ENCODE data around the gene SFTPD.
"Not testable (repeated sequence)": the region's sequence is repeated elsewhere in the genome, so short reads cannot be mapped to it uniquely, and the experiment has no call there.

SFTPD gene

GRCh38 chr10:79925614-79926013 is 23.3 kb downstream of the SFTPD start:
- Histone ChIP-seq H4K20me1 (ENCODE audit: low read depth, low read length) (no peaks in the 10 kb centered on the region), H3K9me3 (ENCODE audit: insufficient read depth, low read length) (no peaks in the 10 kb centered on the region)
- TF ChIP-seq, protein P1, sequence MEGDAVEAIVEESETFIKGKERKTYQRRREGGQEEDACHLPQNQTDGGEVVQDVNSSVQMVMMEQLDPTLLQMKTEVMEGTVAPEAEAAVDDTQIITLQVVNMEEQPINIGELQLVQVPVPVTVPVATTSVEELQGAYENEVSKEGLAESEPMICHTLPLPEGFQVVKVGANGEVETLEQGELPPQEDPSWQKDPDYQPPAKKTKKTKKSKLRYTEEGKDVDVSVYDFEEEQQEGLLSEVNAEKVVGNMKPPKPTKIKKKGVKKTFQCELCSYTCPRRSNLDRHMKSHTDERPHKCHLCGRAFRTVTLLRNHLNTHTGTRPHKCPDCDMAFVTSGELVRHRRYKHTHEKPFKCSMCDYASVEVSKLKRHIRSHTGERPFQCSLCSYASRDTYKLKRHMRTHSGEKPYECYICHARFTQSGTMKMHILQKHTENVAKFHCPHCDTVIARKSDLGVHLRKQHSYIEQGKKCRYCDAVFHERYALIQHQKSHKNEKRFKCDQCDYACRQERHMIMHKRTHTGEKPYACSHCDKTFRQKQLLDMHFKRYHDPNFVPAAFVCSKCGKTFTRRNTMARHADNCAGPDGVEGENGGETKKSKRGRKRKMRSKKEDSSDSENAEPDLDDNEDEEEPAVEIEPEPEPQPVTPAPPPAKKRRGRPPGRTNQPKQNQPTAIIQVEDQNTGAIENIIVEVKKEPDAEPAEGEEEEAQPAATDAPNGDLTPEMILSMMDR (IDR thresholded peaks at IDR 0.05; ENCODE audit: insufficient read depth, low read length, poor library complexity, severe bottlenecking) = no peak
- TF ChIP-seq EZH2phosphoT487 (conservative IDR thresholded peaks at IDR 0.05; ENCODE audit: low read length) = no peak

DNA sequence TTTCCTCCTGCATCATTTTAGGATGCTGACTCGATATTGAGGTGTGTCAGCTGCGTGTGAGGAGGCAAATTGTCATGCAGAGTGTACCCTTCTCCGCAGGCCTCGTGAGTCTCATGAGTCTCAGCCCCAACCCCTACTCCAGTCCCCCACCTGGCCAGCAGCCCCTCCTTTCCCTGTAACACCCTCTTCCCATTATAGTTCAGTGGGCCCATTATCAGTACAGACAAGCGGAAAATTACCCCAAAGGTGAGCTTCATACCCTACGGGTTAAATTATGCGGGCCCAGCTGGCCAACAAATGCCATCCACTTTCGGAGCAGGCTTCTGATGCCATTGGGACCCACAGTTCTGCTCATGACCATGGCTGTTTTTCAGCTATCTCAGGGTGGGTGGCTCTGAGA is 25.2 kb downstream of the SFTPD start:
- TF ChIP-seq, protein P1 (IDR thresholded peaks at IDR 0.05; ENCODE audit: insufficient read depth, low read length, poor library complexity, severe bottlenecking) = no peak
- no peak for TF ChIP-seq EZH2phosphoT487 (conservative IDR thresholded peaks at IDR 0.05; ENCODE audit: low read length)
- Histone ChIP-seq H3K79me2 (ENCODE audit: insufficient read depth, low read length) (no peaks in the 10 kb centered on the region), H3K9me3 (ENCODE audit: insufficient read depth, low read length) (no peaks in the 10 kb centered on the region), H2AFZ (ENCODE audit: low read depth, low read length, severe bottlenecking) (no peak overlapping the region), H3K27ac (ENCODE audit: low read depth, low read length) (no peak overlapping the region), H3K9me2 (replicated peaks; ENCODE audit: insufficient read depth, low read length) (no peaks in the 10 kb centered on the region), H3K4me2 (ENCODE audit: low read depth, low read length, poor library complexity, severe bottlenecking) (no peak overlapping the region), H3F3A (ENCODE audit: insufficient read depth) (no peaks in the 10 kb centered on the region), H3K4me3 (ENCODE audit: insufficient read depth, low read length, poor library complexity, severe bottlenecking) (no peak overlapping the region), H3K36me3 (ENCODE audit: low read length) (no peaks in the 10 kb centered on the region), H3K27me3 (ENCODE audit: low read length) (no peaks in the 10 kb centered on the region), H4K20me1 (ENCODE audit: low read depth, low read length) (no peaks in the 10 kb centered on the region), H3K9ac (ENCODE audit: low read length) (no peak overlapping the region)

More at GRCh38 chr10:79925614-79926013, 23.3 kb downstream of the SFTPD start:
- Histone ChIP-seq H3K4me2 (ENCODE audit: low read depth, low read length, poor library complexity, severe bottlenecking) (no peak overlapping the region), H3F3A (ENCODE audit: insufficient read depth) (no peaks in the 10 kb centered on the region), H3K27ac (ENCODE audit: low read depth, low read length) (no peak overlapping the region), H3K9ac (ENCODE audit: low read length) (no peak overlapping the region), H3K36me3 (ENCODE audit: low read length) (no peaks in the 10 kb centered on the region), H3K9me2 (replicated peaks; ENCODE audit: insufficient read depth, low read length) (no peaks in the 10 kb centered on the region), H3K27me3 (ENCODE audit: low read length) (no peaks in the 10 kb centered on the region), H3K4me3 (ENCODE audit: insufficient read depth, low read length, poor library complexity, severe bottlenecking) (no peak overlapping the region), H2AFZ (ENCODE audit: low read depth, low read length, severe bottlenecking) (no peak overlapping the region), H3K79me2 (ENCODE audit: insufficient read depth, low read length) (no peaks in the 10 kb centered on the region)

DNA sequence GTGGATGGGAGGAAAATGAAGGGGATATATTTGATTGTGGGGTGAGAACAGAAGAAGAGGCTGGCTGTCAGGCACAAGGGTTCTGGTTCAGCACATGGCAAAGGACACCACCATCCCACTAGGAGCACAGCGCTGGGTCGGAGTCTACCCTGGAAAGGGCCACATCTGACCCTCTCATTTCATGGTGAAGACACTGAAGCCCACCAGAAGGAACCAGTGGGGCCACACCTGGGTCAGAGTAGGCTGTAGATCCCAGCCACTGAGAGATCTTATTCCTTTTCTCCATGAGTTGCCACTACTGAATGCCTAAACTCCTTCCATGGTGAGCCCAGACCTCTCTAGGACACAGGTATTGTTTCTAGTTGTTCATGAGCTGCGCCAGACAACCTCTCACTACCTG is 25.8 kb downstream of the SFTPD start:
- Histone ChIP-seq H3K79me2 (ENCODE audit: insufficient read depth, low read length) (no peaks in the 10 kb centered on the region), H3K4me2 (ENCODE audit: low read depth, low read length, poor library complexity, severe bottlenecking) (no peak overlapping the region), H3K27ac (ENCODE audit: low read depth, low read length) (no peak overlapping the region), H3K36me3 (ENCODE audit: low read length) (no peaks in the 10 kb centered on the region), H3F3A (ENCODE audit: insufficient read depth) (no peaks in the 10 kb centered on the region), H4K20me1 (ENCODE audit: low read depth, low read length) (no peaks in the 10 kb centered on the region), H2AFZ (ENCODE audit: low read depth, low read length, severe bottlenecking) (no peak overlapping the region), H3K9ac (ENCODE audit: low read length) (no peak overlapping the region), H3K4me3 (ENCODE audit: insufficient read depth, low read length, poor library complexity, severe bottlenecking) (no peak overlapping the region), H3K27me3 (ENCODE audit: low read length) (no peaks in the 10 kb centered on the region), H3K9me3 (ENCODE audit: insufficient read depth, low read length) (no peaks in the 10 kb centered on the region), H3K9me2 (replicated peaks; ENCODE audit: insufficient read depth, low read length) (no peaks in the 10 kb centered on the region)
- TF ChIP-seq, protein P1 (IDR thresholded peaks at IDR 0.05; ENCODE audit: insufficient read depth, low read length, poor library complexity, severe bottlenecking) = no peak
- TF ChIP-seq EZH2phosphoT487 (conservative IDR thresholded peaks at IDR 0.05; ENCODE audit: low read length) = no peak

- not testable (repeated sequence) for H3K9me3 ChIP-seq (ENCODE audit: insufficient read depth, low read length); H3K27ac ChIP-seq (ENCODE audit: low read depth, low read length); H3K9ac ChIP-seq (ENCODE audit: low read length); H3K79me2 ChIP-seq (ENCODE audit: insufficient read depth, low read length); H3K27me3 ChIP-seq (ENCODE audit: low read length); H2AFZ ChIP-seq (ENCODE audit: low read depth, low read length, severe bottlenecking); H3K9me2 ChIP-seq (replicated peaks; ENCODE audit: insufficient read depth, low read length); H3K4me3 ChIP-seq (ENCODE audit: insufficient read depth, low read length, poor library complexity, severe bottlenecking); H4K20me1 ChIP-seq (ENCODE audit: low read depth, low read length); H3F3A ChIP-seq (ENCODE audit: insufficient read depth); H3K36me3 ChIP-seq (ENCODE audit: low read length); H3K4me2 ChIP-seq (ENCODE audit: low read depth, low read length, poor library complexity, severe bottlenecking)
These were observed 26.9 kb downstream of the SFTPD start for GRCh38 chr10:79922011-79922412.

DNA sequence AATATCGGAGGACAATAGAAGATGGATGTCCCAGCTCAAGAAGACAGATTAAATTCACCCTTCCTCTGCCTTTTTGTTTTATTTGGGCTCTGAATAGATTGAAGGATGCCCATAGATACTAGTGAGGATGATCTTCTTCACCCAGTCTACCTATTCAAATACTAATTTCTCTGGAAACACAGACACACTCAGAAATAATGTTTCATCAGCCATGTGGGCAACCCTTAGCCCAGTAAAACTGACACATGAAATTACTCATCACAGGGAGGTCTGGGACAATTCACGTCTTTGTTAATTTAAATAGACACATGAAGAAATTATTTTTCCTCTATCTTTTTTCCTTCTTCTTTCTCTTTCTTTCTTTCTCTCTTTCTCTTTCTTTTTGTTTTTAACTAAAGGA is 33.1 kb downstream of the SFTPD start:
- not testable (repeated sequence) for H4K20me1 ChIP-seq (ENCODE audit: low read depth, low read length); H3K27me3 ChIP-seq (ENCODE audit: low read length); H3K4me3 ChIP-seq (ENCODE audit: insufficient read depth, low read length, poor library complexity, severe bottlenecking); H3K9ac ChIP-seq (ENCODE audit: low read length); H3K4me2 ChIP-seq (ENCODE audit: low read depth, low read length, poor library complexity, severe bottlenecking); H3K36me3 ChIP-seq (ENCODE audit: low read length); H3K9me2 ChIP-seq (replicated peaks; ENCODE audit: insufficient read depth, low read length); H3K27ac ChIP-seq (ENCODE audit: low read depth, low read length); H3F3A ChIP-seq (ENCODE audit: insufficient read depth); H3K9me3 ChIP-seq (ENCODE audit: insufficient read depth, low read length); H2AFZ ChIP-seq (ENCODE audit: low read depth, low read length, severe bottlenecking); H3K79me2 ChIP-seq (ENCODE audit: insufficient read depth, low read length)

GRCh38 chr10:79914512-79914911 is 34.4 kb downstream of the SFTPD start:
- not testable (repeated sequence) for H3K36me3 ChIP-seq (ENCODE audit: low read length); H3K9ac ChIP-seq (ENCODE audit: low read length); H4K20me1 ChIP-seq (ENCODE audit: low read depth, low read length)

More at GRCh38 chr10:79914512-79914911, 34.4 kb downstream of the SFTPD start:
- H3K9me3 ChIP-seq (ENCODE audit: insufficient read depth, low read length); H3K27me3 ChIP-seq (ENCODE audit: low read length); H3K4me2 ChIP-seq (ENCODE audit: low read depth, low read length, poor library complexity, severe bottlenecking); H3F3A ChIP-seq (ENCODE audit: insufficient read depth); H3K27ac ChIP-seq (ENCODE audit: low read depth, low read length); H3K4me3 ChIP-seq (ENCODE audit: insufficient read depth, low read length, poor library complexity, severe bottlenecking); H3K9me2 ChIP-seq (replicated peaks; ENCODE audit: insufficient read depth, low read length); H2AFZ ChIP-seq (ENCODE audit: low read depth, low read length, severe bottlenecking); H3K79me2 ChIP-seq (ENCODE audit: insufficient read depth, low read length): not testable (repeated sequence)
